ENCODE results near the gene KANSL1. TPM values are rescaled to one million over a fixed set of nuclear protein-coding genes. Genes with fewer than 3 reads are reported as not detected.

KANSL1 gene
- total and polyA plus RNA-seq, 10 of the 15 experiments (the other 5 are each of a cell fraction or from before 2014, with no cell fraction given): 4.7 to 60.6 (median 28.0) TPM

DNA sequence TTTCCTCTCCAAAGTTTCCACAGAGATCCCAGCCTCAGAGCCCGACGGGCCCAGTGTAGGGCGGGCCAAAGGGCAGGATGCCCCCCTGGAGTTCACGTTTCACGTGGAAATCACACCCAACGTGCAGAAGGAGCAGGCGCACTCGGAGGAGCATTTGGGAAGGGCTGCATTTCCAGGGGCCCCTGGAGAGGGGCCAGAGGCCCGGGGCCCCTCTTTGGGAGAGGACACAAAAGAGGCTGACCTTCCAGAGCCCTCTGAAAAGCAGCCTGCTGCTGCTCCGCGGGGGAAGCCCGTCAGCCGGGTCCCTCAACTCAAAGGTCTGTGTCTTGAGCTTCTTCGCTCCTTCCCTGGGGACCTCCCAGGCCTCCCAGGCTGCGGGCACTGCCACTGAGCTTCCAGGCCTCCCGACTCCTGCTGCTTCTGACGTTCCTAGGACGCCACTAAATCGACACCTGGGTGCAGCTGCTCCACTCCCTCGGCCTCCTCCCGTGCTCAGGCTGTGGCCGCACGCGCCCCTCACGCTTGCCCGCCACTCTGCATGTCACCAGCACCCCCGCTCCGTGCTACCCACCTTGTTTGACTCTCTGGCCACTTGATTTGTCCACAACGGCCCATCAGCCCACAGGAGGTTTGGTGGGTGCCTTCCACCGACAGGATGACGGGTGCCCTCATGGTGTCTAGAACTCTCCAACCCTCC lies 209.5 kb downstream of the KANSL1 start (continued):
- TF ChIP-seq, protein P1, sequence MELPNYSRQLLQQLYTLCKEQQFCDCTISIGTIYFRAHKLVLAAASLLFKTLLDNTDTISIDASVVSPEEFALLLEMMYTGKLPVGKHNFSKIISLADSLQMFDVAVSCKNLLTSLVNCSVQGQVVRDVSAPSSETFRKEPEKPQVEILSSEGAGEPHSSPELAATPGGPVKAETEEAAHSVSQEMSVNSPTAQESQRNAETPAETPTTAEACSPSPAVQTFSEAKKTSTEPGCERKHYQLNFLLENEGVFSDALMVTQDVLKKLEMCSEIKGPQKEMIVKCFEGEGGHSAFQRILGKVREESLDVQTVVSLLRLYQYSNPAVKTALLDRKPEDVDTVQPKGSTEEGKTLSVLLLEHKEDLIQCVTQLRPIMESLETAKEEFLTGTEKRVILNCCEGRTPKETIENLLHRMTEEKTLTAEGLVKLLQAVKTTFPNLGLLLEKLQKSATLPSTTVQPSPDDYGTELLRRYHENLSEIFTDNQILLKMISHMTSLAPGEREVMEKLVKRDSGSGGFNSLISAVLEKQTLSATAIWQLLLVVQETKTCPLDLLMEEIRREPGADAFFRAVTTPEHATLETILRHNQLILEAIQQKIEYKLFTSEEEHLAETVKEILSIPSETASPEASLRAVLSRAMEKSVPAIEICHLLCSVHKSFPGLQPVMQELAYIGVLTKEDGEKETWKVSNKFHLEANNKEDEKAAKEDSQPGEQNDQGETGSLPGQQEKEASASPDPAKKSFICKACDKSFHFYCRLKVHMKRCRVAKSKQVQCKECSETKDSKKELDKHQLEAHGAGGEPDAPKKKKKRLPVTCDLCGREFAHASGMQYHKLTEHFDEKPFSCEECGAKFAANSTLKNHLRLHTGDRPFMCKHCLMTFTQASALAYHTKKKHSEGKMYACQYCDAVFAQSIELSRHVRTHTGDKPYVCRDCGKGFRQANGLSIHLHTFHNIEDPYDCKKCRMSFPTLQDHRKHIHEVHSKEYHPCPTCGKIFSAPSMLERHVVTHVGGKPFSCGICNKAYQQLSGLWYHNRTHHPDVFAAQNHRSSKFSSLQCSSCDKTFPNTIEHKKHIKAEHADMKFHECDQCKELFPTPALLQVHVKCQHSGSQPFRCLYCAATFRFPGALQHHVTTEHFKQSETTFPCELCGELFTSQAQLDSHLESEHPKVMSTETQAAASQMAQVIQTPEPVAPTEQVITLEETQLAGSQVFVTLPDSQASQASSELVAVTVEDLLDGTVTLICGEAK (IDR thresholded peaks at IDR 0.05; ENCODE audit: borderline replicate concordance): no peak
- no peak for TF ChIP-seq SUPT20H (IDR thresholded peaks at IDR 0.05; ENCODE audit: borderline replicate concordance, control insufficient read depth, low read depth, low read length)
- TF ChIP-seq SMC3 (IDR thresholded peaks at IDR 0.05; ENCODE audit: borderline replicate concordance, low read length): no peak
- no peak for TF ChIP-seq ZNF207 (IDR thresholded peaks at IDR 0.05; ENCODE audit: borderline replicate concordance)
- no peak for TF ChIP-seq RAD51 (IDR thresholded peaks at IDR 0.05)

DNA sequence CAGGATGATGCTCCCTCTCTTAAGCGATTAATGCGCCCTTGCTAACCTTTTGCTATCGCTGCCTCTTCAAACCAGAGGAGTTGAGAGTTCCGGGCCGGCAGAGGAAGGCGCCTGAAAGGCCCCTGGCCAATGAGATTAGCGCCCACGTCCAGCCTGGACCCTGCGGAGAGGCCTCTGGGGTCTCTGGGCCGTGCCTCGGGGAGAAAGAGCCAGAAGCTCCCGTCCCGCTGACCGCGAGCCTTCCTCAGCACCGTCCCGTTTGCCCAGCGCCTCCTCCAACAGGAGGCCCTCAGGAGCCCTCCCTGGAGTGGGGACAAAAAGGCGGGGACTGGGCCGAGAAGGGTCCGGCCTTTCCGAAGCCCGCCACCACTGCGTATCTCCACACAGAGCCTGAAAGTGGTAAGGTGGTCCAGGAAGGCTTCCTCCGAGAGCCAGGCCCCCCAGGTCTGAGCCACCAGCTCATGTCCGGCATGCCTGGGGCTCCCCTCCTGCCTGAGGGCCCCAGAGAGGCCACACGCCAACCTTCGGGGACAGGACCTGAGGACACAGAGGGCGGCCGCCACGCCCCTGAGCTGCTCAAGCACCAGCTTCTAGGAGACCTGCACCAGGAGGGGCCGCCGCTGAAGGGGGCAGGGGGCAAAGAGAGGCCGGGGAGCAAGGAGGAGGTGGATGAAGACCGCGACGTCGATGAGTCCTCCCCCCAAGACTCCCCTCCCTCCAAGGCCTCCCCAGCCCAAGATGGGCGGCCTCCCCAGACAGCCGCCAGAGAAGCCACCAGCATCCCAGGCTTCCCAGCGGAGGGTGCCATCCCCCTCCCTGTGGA lies 210.2 kb downstream of the KANSL1 start:
- no peak overlapping the region for H2AFZ ChIP-seq (ENCODE audit: control insufficient read depth, low read depth, low read length)
- in situ Hi-C loops (cut with MboI): no loop called here
- H4K20me1 ChIP-seq (ENCODE audit: control insufficient read depth, insufficient read depth): no peaks in the 10 kb centered on the region
- no TSS peak for BruUV-seq (replicated peaks)
- 56% methylated on average over 31 of the region's 41 CpGs for WGBS (ENCODE audit: insufficient coverage, insufficient replicate concordance, low lambda C conversion rate, missing lambda C conversion rate)
- H3K27me3 ChIP-seq (replicated peaks in 1 of 2; ENCODE audit: control insufficient read depth in 2 of 2, insufficient read depth in 2 of 2, low read length in 1 of 2): no peaks in the 10 kb centered on the region; a peak in 1 of 4 replicates
- H3K79me2 ChIP-seq (ENCODE audit: control insufficient read depth, insufficient read depth, low read length): no peaks in the 10 kb centered on the region
- no peak overlapping the region for H3K27ac ChIP-seq (ENCODE audit: control insufficient read depth, insufficient read depth)
- no peak for ATAC-seq
- no peaks in the 10 kb centered on the region for H3K36me3 ChIP-seq (ENCODE audit: control insufficient read depth in 2 of 2, insufficient read depth in 2 of 2, low read length in 1 of 2)
- H3K9ac ChIP-seq (ENCODE audit: control insufficient read depth, insufficient read depth, low read length): no peak overlapping the region
- intact Hi-C loops (cut with micrococcal nuclease; ENCODE audit: unreplicated experiment): no loop called here
- H3K4me3 ChIP-seq: no peak overlapping the region
- H3K4me1 ChIP-seq (ENCODE audit: control insufficient read depth, insufficient read depth, low read length): no peaks in the 10 kb centered on the region
- no peak for FAIRE-seq
- CTCF ChIA-PET: no interaction called here
- POLR2A ChIA-PET: no interaction called here
- SMC1A ChIA-PET (ENCODE audit: uncharacterized antibody, unreplicated experiment): no interaction called here
- no peak overlapping the region for H3K4me2 ChIP-seq (ENCODE audit: control insufficient read depth, insufficient read depth)
- DNase-seq (ENCODE audit: low read depth, low spot score): no peak
- RAD21 ChIA-PET (ENCODE audit: unreplicated experiment): no interaction called here
- H3K9me3 ChIP-seq (replicated peaks; ENCODE audit: control insufficient read depth, insufficient read depth, low read length): no peaks in the 10 kb centered on the region
- no peak for TF ChIP-seq KDM1A (IDR thresholded peaks at IDR 0.05; ENCODE audit: borderline replicate concordance)
- TF ChIP-seq WRNIP1 (IDR thresholded peaks at IDR 0.05; ENCODE audit: borderline replicate concordance, low read depth, low read length): no peak
- TF ChIP-seq, protein P2, sequence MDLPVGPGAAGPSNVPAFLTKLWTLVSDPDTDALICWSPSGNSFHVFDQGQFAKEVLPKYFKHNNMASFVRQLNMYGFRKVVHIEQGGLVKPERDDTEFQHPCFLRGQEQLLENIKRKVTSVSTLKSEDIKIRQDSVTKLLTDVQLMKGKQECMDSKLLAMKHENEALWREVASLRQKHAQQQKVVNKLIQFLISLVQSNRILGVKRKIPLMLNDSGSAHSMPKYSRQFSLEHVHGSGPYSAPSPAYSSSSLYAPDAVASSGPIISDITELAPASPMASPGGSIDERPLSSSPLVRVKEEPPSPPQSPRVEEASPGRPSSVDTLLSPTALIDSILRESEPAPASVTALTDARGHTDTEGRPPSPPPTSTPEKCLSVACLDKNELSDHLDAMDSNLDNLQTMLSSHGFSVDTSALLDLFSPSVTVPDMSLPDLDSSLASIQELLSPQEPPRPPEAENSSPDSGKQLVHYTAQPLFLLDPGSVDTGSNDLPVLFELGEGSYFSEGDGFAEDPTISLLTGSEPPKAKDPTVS (IDR thresholded peaks at IDR 0.05; ENCODE audit: low read depth, low read length): no peak
- TF ChIP-seq MEF2B (IDR thresholded peaks at IDR 0.05; ENCODE audit: partially characterized antibody, poor library complexity, severe bottlenecking): no peak
- no peak for TF ChIP-seq TARDBP (IDR thresholded peaks at IDR 0.05; ENCODE audit: borderline replicate concordance)
- no peak for TF ChIP-seq EED (IDR thresholded peaks at IDR 0.05; ENCODE audit: low read depth)
- TF ChIP-seq NFYA (IDR thresholded peaks at IDR 0.05; ENCODE audit: borderline replicate concordance, low read depth, low read length): no peak
- TF ChIP-seq RELA (IDR thresholded peaks at IDR 0.05; ENCODE audit: borderline replicate concordance, partially characterized antibody): no peak
- TF ChIP-seq IRF5 (IDR thresholded peaks at IDR 0.05; ENCODE audit: borderline replicate concordance): no peak
- TF ChIP-seq RB1 (IDR thresholded peaks at IDR 0.05; ENCODE audit: borderline replicate concordance): no peak
